DND-41 (cell line): Measurements from ENCODE around the gene LTB4R.

ENCODE experiments used
- ATAC-seq: fragments of 200-7000 bp; cut with Tn5 transposase; 3 replicates; pipeline ENCODE4 v1.9.1; 2021; ENCODE audit warnings: low read depth; ENCODE audit not compliant: insufficient read depth
- DNase-seq: peaks from one replicate; pipeline ENCODE4 v3.0.0-alpha.2; 2020
- H2AFZ ChIP-seq: 2 replicates; pipeline ENCODE4 v1.6.0; 2012; ENCODE audit warnings: low read depth, low read length
- H3K27ac ChIP-seq: 2 replicates; pipeline ENCODE4 v1.5.1; 2012; ENCODE audit warnings: low read length, inconsistent platforms
- H3K27me3 ChIP-seq: fragments of 200-600 bp; sonication (generic); 2 replicates; pipeline ENCODE4 v1.6.0; 2012; ENCODE audit warnings: low read length, mild to moderate bottlenecking, inconsistent platforms; ENCODE audit not compliant: insufficient read depth, poor library complexity
- H3K36me3 ChIP-seq: 2 replicates; pipeline ENCODE4 v1.5.1; 2012; ENCODE audit warnings: low read length, inconsistent platforms; ENCODE audit not compliant: insufficient read depth
- H3K4me1 ChIP-seq: 2 replicates; pipeline ENCODE4 v1.5.1; 2012; ENCODE audit warnings: mild to moderate bottlenecking, low read length; ENCODE audit not compliant: insufficient read depth
- H3K4me2 ChIP-seq: 2 replicates; pipeline ENCODE4 v1.6.0; 2012; ENCODE audit warnings: mild to moderate bottlenecking, moderate library complexity, low read length, inconsistent platforms; ENCODE audit not compliant: insufficient read depth
- H3K4me3 ChIP-seq, 2 experiments: fragments of 200-600 bp in 1 of 2; shearing (Covaris generic) in 1 of 2; 2 replicates each; pipeline ENCODE4 v1.5.1; 2012 to 2016; ENCODE audit warnings: inconsistent platforms in 2 of 2, low read length in 2 of 2, mild to moderate bottlenecking in 2 of 2, low read depth in 1 of 2, moderate library complexity in 1 of 2
- H3K79me2 ChIP-seq: 2 replicates; pipeline ENCODE4 v1.6.0; 2012; ENCODE audit warnings: low read length, inconsistent platforms; ENCODE audit not compliant: insufficient read depth
- H3K9ac ChIP-seq: 2 replicates; pipeline ENCODE4 v1.6.0; 2012; ENCODE audit warnings: low read depth, mild to moderate bottlenecking, inconsistent platforms, low read length, moderate library complexity
- H3K9me3 ChIP-seq: 2 replicates; pipeline ENCODE4 v1.5.1; 2012; ENCODE audit warnings: low read length, moderate library complexity, mild to moderate bottlenecking, inconsistent platforms; ENCODE audit not compliant: insufficient read depth, severe bottlenecking
- H4K20me1 ChIP-seq: 2 replicates; pipeline ENCODE4 v1.6.0; 2012; ENCODE audit warnings: low read length; ENCODE audit not compliant: insufficient read depth
- CTCF ChIP-seq: IDR thresholded peaks from 2 replicates; pipeline ENCODE4 v1.5.1; 2012; ENCODE audit warnings: borderline replicate concordance, low read length, moderate library complexity, mild to moderate bottlenecking; ENCODE audit not compliant: poor library complexity, severe bottlenecking; ENCODE audit errors: extremely low read depth
- EZH2 ChIP-seq: IDR thresholded peaks from 3 replicates; pipeline ENCODE4 v1.6.1; 2012; ENCODE audit warnings: borderline replicate concordance, low read depth, mild to moderate bottlenecking, moderate library complexity, low read length, inconsistent platforms; ENCODE audit not compliant: severe bottlenecking

Gene LTB4R

GRCh38 chr14:24335461-24336171, 24.3 kb downstream of the LTB4R start:
- no peak for TF ChIP-seq EZH2
- TF ChIP-seq CTCF, result no peak

GRCh38 chr14:24337144-24337823, 26.0 kb downstream of the LTB4R start:
- no peak for ATAC-seq
- H2AFZ ChIP-seq, result no peak overlapping the region
- H3K79me2 ChIP-seq, result no peaks in the 10 kb centered on the region
- no peak overlapping the region for H3K9ac ChIP-seq
- no peaks in the 10 kb centered on the region for H3K36me3 ChIP-seq
- H4K20me1 ChIP-seq, result peaks cover 11% of the 10 kb centered on the region
- TF ChIP-seq CTCF (no peak), EZH2 (no peak)
- peaks cover 11% of the 10 kb centered on the region for H3K4me1 ChIP-seq
- DNase-seq, result no peak
- no peak overlapping the region for H3K27ac ChIP-seq
- no peaks in the 10 kb centered on the region for H3K9me3 ChIP-seq
- no peak overlapping the region for H3K4me2 ChIP-seq
- H3K27me3 ChIP-seq, result peaks cover 29% of the 10 kb centered on the region
- H3K4me3 ChIP-seq, result no peak overlapping the region

More at GRCh38 chr14:24335461-24336171, 24.3 kb downstream of the LTB4R start:
- H3K27me3 ChIP-seq, result peaks cover 19% of the 10 kb centered on the region
- ATAC-seq (no peak), DNase-seq (no peak)
- H3K79me2 ChIP-seq, result no peaks in the 10 kb centered on the region
- no peaks in the 10 kb centered on the region for H3K9me3 ChIP-seq
- H3K36me3 ChIP-seq, result no peaks in the 10 kb centered on the region
- no peak overlapping the region for H3K4me3 ChIP-seq
- H2AFZ ChIP-seq, result no peak overlapping the region
- peaks cover 19% of the 10 kb centered on the region for H3K4me1 ChIP-seq
- no peak overlapping the region for H3K27ac ChIP-seq
- H3K4me2 ChIP-seq, result no peak overlapping the region
- H3K9ac ChIP-seq, result no peak overlapping the region
- H4K20me1 ChIP-seq, result peaks cover 13% of the 10 kb centered on the region

- Histone ChIP-seq H2AFZ (no peak overlapping the region), H3K9ac (no peak overlapping the region)
Measured at GRCh38 chr14:24337824-24338175, 26.5 kb downstream of the LTB4R start.

More at GRCh38 chr14:24337824-24338175, 26.5 kb downstream of the LTB4R start:
- ATAC-seq (no peak), DNase-seq (no peak)
- Histone ChIP-seq H3K4me2 (no peak overlapping the region), H3K27me3 (peaks cover 28% of the 10 kb centered on the region), H3K9me3 (no peaks in the 10 kb centered on the region), H3K27ac (no peak overlapping the region), H4K20me1 (peaks cover 6% of the 10 kb centered on the region), H3K79me2 (no peaks in the 10 kb centered on the region), H3K36me3 (no peaks in the 10 kb centered on the region), H3K4me3 (no peak overlapping the region), H3K4me1 (peaks cover 10% of the 10 kb centered on the region)
- no peak for TF ChIP-seq CTCF
- TF ChIP-seq EZH2, result no peak
